GM12878 (cell line): Measurements from ENCODE around the gene FBXO21. TPM values are rescaled to one million over a fixed set of nuclear protein-coding genes. Genes with fewer than 3 reads are reported as not detected.

Source experiments
- ATAC-seq: fragments of 200-7000 bp; cut with Tn5 transposase; 3 replicates; pipeline ENCODE4 v1.9.1; 2020; ENCODE audit warnings: mild to moderate bottlenecking, moderate library complexity
- BruUV-seq: library from RNA; stranded (reverse); fragments of 400-500 nt; replicated peaks from 2 replicates; lab custom pipeline; 2021; lab: Mats Ljungman, UMichigan
- CTCF ChIA-PET: fragments of 300-600 bp; sonication (Branson Sonifier 250); formaldehyde crosslinking; extraction: SDS; loops from one replicate; lab custom pipeline; 2021; ENCODE audit warnings: inconsistent platforms; lab: Yijun Ruan, JAX
- POLR2A ChIA-PET: fragments of 350-600 bp; formaldehyde crosslinking; extraction: SDS; loops from one replicate; lab custom pipeline; 2021; ENCODE audit warnings: inconsistent platforms; lab: Charles Lee
- RAD21 ChIA-PET: fragments of 300-600 bp; sonication (Branson Sonifier 250); formaldehyde crosslinking; loops from one replicate; lab custom pipeline; 2023; ENCODE audit warnings: antibody characterized with exemption; ENCODE audit not compliant: unreplicated experiment; lab: Charles Lee
- SMC1A ChIA-PET: fragments of 300-600 bp; sonication (Branson Sonifier 250); formaldehyde crosslinking; loops from one replicate; lab custom pipeline; 2023; ENCODE audit not compliant: unreplicated experiment, uncharacterized antibody; lab: Charles Lee
- DNase-seq: peaks from one replicate; pipeline ENCODE4 v3.0.0-alpha.2; 2011; ENCODE audit warnings: low read depth, low spot score
- FAIRE-seq: peaks from 3 replicates; lab custom pipeline; 2011; peaks lifted over from hg19 to GRCh38; lab: Jason Lieb, UNC
- H2AFZ ChIP-seq: 2 replicates; pipeline ENCODE4 v1.6.0; 2011; ENCODE audit warnings: low read depth, low read length, control low read depth; ENCODE audit not compliant: control insufficient read depth
- H3K27ac ChIP-seq: 2 replicates; pipeline ENCODE4 v1.5.1; 2011; ENCODE audit warnings: control low read depth; ENCODE audit not compliant: control insufficient read depth, insufficient read depth
- H3K27me3 ChIP-seq, 2 experiments: replicated peaks in 1 of 2; 2 replicates each; pipeline versions ENCODE4 v1.6.0 to v1.6.1; 2011; ENCODE audit warnings: low read length in 1 of 2; ENCODE audit not compliant: control insufficient read depth in 2 of 2, insufficient read depth in 2 of 2
- H3K36me3 ChIP-seq, 2 experiments: 2 replicates each; pipeline ENCODE4 v1.5.1; 2011; ENCODE audit warnings: low read length in 1 of 2; ENCODE audit not compliant: control insufficient read depth in 2 of 2, insufficient read depth in 2 of 2
- H3K4me1 ChIP-seq: 2 replicates; pipeline ENCODE4 v1.6.1; 2011; ENCODE audit warnings: mild to moderate bottlenecking, low read length, moderate library complexity, mixed read lengths; ENCODE audit not compliant: control insufficient read depth, insufficient read depth
- H3K4me2 ChIP-seq: 2 replicates; pipeline ENCODE4 v1.6.0; 2011; ENCODE audit warnings: control low read depth; ENCODE audit not compliant: control insufficient read depth, insufficient read depth
- H3K4me3 ChIP-seq: fragments of 200-600 bp; sonication (generic); 2 replicates; pipeline ENCODE4 v1.5.1; 2016
- H3K79me2 ChIP-seq: 2 replicates; pipeline ENCODE4 v1.6.0; 2011; ENCODE audit warnings: low read length; ENCODE audit not compliant: control insufficient read depth, insufficient read depth
- H3K9ac ChIP-seq: 2 replicates; pipeline ENCODE4 v1.8.0; 2011; ENCODE audit warnings: low read length, control low read depth, mixed read lengths; ENCODE audit not compliant: control insufficient read depth, insufficient read depth
- H3K9me3 ChIP-seq: replicated peaks from 3 replicates; pipeline ENCODE4 v1.5.1; 2011; ENCODE audit warnings: mild to moderate bottlenecking, low read length; ENCODE audit not compliant: control insufficient read depth, insufficient read depth
- H4K20me1 ChIP-seq: 2 replicates; pipeline ENCODE4 v1.6.0; 2011; ENCODE audit not compliant: control insufficient read depth, insufficient read depth
- KAT2A ChIP-seq: conservative IDR thresholded peaks from 2 replicates; pipeline ENCODE4 v1.6.1; 2011; ENCODE audit warnings: low read depth, low read length; ENCODE audit not compliant: control insufficient read depth
- MEF2A ChIP-seq: IDR thresholded peaks from 2 replicates; pipeline ENCODE4 v1.6.1; 2011; ENCODE audit warnings: low read depth, mild to moderate bottlenecking, low read length, moderate library complexity; ENCODE audit not compliant: insufficient read depth
- MEF2B ChIP-seq: fragments of 450-650 bp; IDR thresholded peaks from 2 replicates; pipeline ENCODE4 v1.6.1; 2018; ENCODE audit warnings: mild to moderate bottlenecking, moderate library complexity; ENCODE audit not compliant: partially characterized antibody, poor library complexity, severe bottlenecking
- NR2F1 ChIP-seq: fragments of 450-650 bp; conservative IDR thresholded peaks from 2 replicates; pipeline ENCODE4 v1.6.1; 2017; ENCODE audit warnings: mild to moderate bottlenecking
- RAD21 ChIP-seq: IDR thresholded peaks from 2 replicates; pipeline ENCODE4 v1.6.1; 2011; ENCODE audit warnings: mild to moderate bottlenecking, low read depth, low read length, moderate library complexity; ENCODE audit not compliant: insufficient read depth
- SMAD5 ChIP-seq: IDR thresholded peaks from 2 replicates; pipeline ENCODE4 v1.6.1; 2016; ENCODE audit warnings: antibody characterized with exemption, low read depth
- SMC3 ChIP-seq: IDR thresholded peaks from 2 replicates; pipeline ENCODE4 v1.6.1; 2011; ENCODE audit warnings: low read length, improper control_type of control experiment, borderline replicate concordance
- SREBF2 ChIP-seq: IDR thresholded peaks from 2 replicates; pipeline ENCODE4 v1.6.1; 2012; ENCODE audit warnings: mild to moderate bottlenecking, low read length
- ZNF622 ChIP-seq: fragments of 450-650 bp; IDR thresholded peaks from 2 replicates; pipeline ENCODE4 v1.6.1; 2017; ENCODE audit warnings: mild to moderate bottlenecking, inconsistent platforms
- ZZZ3 ChIP-seq: IDR thresholded peaks from 2 replicates; pipeline ENCODE4 v1.6.1; 2011; ENCODE audit warnings: low read depth; ENCODE audit not compliant: control insufficient read depth, insufficient read length
- WGBS: methylation state at CpG from one replicate; pipeline ENCODE4 v1.1.6; 2016; ENCODE audit warnings: low lambda C conversion rate; ENCODE audit not compliant: insufficient replicate concordance, insufficient coverage; ENCODE audit errors: missing lambda C conversion rate; 5-methylcytosine and 5-hydroxymethylcytosine counted together
- in situ Hi-C: fragments of 300-500 bp; cut with MboI; formaldehyde crosslinking; loops from 9 replicates; pipeline ENCODE4 v1.14.3; 2018; ENCODE audit warnings: mixed read lengths
- intact Hi-C: fragments of 100-400 bp; cut with micrococcal nuclease; formaldehyde crosslinking; loops from one replicate; pipeline ENCODE4 v1.14.2; 2022; ENCODE audit not compliant: unreplicated experiment
- polyA plus RNA-seq, 11 experiments: library from polyadenylated mRNA; depleted of rRNA in 4 of 11; unstranded in 6 of 11; stranded (reverse) in 5 of 11; fragments of >200 nt; fragmentation: Nextera tagmentation in 4 of 11; fragmentation: Illumina TruSeq in 1 of 11; extraction: Ambion mirVana in 4 of 11; extraction: Trizol in 1 of 11; gene quantifications; 1 replicate in 1 of 11; 2 replicates in 10 of 11; pipeline versions ENCODE4 v1.2.1 to v1.2.3, GENCODE V29; 2011 to 2016; ENCODE audit warnings: inconsistent platforms in 2 of 11, missing spikeins in 2 of 11, low read depth in 1 of 11
- total RNA-seq, 4 experiments: library from RNA; depleted of rRNA in 3 of 4; stranded (reverse); fragments of >200 nt in 3 of 4; fragmentation: Illumina TruSeq in 1 of 4; extraction: Trizol in 1 of 4; gene quantifications; 2 replicates each; pipeline versions ENCODE4 v1.2.1 to v1.2.3, GENCODE V29; 2013 to 2021
- TF ChIP-seq, protein P1 (sequence below), 3 experiments: IDR thresholded peaks in 2 of 3; conservative IDR thresholded peaks in 1 of 3; 2 replicates each; pipeline ENCODE4 v1.5.1; 2011; ENCODE audit warnings: low read depth in 3 of 3, low read length in 3 of 3, mild to moderate bottlenecking in 3 of 3, control low read depth in 2 of 3, moderate library complexity in 2 of 3, inconsistent platforms in 1 of 3, mixed read lengths in 1 of 3; ENCODE audit not compliant: control insufficient read depth in 2 of 3, insufficient read depth in 1 of 3; ENCODE audit errors: extremely low read depth in 1 of 3
- TF ChIP-seq, protein P2 (sequence below): IDR thresholded peaks from 2 replicates; pipeline ENCODE4 v1.6.1; 2012; ENCODE audit warnings: low read depth, low read length, improper control_type of control experiment

FBXO21 gene
- total and polyA plus RNA-seq, 10 of the 15 experiments (the other 5 are each of a cell fraction or from before 2014, with no cell fraction given): 5.5 to 32.6 (median 18.9) TPM

DNA sequence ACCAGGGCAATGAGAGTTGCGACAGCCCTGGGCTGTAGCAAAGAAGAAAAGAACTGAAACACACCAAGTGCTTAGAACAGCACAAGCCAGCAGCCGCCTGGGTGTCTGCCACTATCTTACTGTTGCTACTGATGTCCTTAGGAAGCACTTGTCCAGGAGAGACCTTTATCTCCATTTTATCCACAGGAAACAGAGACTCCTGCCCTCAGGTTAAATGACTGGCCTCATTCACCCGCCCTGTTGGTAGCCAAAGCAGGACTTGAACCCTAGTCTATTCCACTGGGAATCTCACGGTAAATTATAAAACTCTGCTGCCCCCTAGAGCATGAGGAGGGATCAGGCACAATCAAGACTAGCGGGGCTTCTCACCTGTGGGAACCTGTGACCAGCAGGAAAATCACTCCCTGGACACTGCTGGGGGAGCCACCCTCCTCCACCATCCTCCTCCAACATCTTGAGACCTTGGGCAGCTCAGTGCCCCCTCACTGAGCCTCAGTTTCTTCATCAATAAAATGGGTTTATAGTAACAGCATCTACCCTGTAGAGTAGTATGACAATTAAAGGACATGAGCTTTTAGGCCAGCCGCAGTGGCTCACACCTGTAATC lies 70.6 kb downstream of the FBXO21 start:
- Histone ChIP-seq H4K20me1 (no peaks in the 10 kb centered on the region), H3K4me3 (no peak overlapping the region), H3K27me3 (no peaks in the 10 kb centered on the region), H3K79me2 (no peaks in the 10 kb centered on the region), H3K9ac (no peak overlapping the region), H3K9me3 (no peaks in the 10 kb centered on the region), H3K36me3 (no peaks in the 10 kb centered on the region), H3K4me2 (no peak overlapping the region), H3K27ac (no peak overlapping the region), H3K4me1 (peaks cover 3% of the 10 kb centered on the region; the same call in 1 of the 2 replicates), H2AFZ (no peak overlapping the region)
- no peak for DNase-seq
- TF ChIP-seq SREBF2 (no peak), KAT2A (no peak), ZZZ3 (no peak), SMC3 (peak; percentile 92), SMAD5 (no peak), MEF2B (peak; percentile 90), RAD21 (peak; percentile 93), MEF2A (no peak), NR2F1 (no peak), ZNF622 (no peak)
- TF ChIP-seq, protein P1, sequence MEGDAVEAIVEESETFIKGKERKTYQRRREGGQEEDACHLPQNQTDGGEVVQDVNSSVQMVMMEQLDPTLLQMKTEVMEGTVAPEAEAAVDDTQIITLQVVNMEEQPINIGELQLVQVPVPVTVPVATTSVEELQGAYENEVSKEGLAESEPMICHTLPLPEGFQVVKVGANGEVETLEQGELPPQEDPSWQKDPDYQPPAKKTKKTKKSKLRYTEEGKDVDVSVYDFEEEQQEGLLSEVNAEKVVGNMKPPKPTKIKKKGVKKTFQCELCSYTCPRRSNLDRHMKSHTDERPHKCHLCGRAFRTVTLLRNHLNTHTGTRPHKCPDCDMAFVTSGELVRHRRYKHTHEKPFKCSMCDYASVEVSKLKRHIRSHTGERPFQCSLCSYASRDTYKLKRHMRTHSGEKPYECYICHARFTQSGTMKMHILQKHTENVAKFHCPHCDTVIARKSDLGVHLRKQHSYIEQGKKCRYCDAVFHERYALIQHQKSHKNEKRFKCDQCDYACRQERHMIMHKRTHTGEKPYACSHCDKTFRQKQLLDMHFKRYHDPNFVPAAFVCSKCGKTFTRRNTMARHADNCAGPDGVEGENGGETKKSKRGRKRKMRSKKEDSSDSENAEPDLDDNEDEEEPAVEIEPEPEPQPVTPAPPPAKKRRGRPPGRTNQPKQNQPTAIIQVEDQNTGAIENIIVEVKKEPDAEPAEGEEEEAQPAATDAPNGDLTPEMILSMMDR (IDR thresholded peaks at IDR 0.05 in 2 of 3, conservative IDR thresholded peaks at IDR 0.05 in 1 of 3; ENCODE audit: control insufficient read depth in 2 of 3, extremely low read depth in 1 of 3, insufficient read depth in 1 of 3, low read depth in 3 of 3, low read length in 3 of 3): peak; percentile 75 to 81 (median 77)
- TF ChIP-seq, protein P2, sequence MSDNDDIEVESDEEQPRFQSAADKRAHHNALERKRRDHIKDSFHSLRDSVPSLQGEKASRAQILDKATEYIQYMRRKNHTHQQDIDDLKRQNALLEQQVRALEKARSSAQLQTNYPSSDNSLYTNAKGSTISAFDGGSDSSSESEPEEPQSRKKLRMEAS: no peak
- ChIA-PET CTCF (interaction anchor here (0.6 to 9.4 kb wide), 30 partner anchors 9 to 422 kb away, joined by 3 to 149 read pairs (median 4); no protein-coding TSS in a partner anchor), SMC1A (interaction anchor here (0.7 to 2.6 kb wide), 16 partner anchors 8 to 416 kb away, joined by 3 to 15 read pairs (median 4); partner anchors contain the start of gene TESC), RAD21 (interaction anchor here (0.6 to 3.1 kb wide), 15 partner anchors 11 to 565 kb away, joined by 3 to 19 read pairs (median 3); no protein-coding TSS in a partner anchor), POLR2A (no interaction called here)
- intact Hi-C loops: loop anchor here (1.0 kb wide), 2 partner anchors 94 to 416 kb away; no protein-coding TSS in a partner anchor
- 33% methylated on average over 6 of the region's 6 CpGs for WGBS
- peak; percentile 81 for FAIRE-seq
- BruUV-seq: no TSS peak
- peak; percentile 92 for ATAC-seq
- in situ Hi-C loops: loop anchor here (5.0 kb wide), 2 partner anchors 92 to 417 kb away; no protein-coding TSS in a partner anchor
